Spleen (tissue), 11 donors: ENCODE data around the gene UGT1A4. TPM values are rescaled to one million over a fixed set of nuclear protein-coding genes. Genes with fewer than 3 reads are reported as not detected.
"Not testable (repeated sequence)": the region's sequence is repeated elsewhere in the genome, so short reads cannot be mapped to it uniquely, and the experiment has no call there.

ENCODE experiments used
- DNase-seq: peaks from one replicate; pipeline ENCODE4 v3.0.0-alpha.2; 2020
- H3K27ac ChIP-seq, 8 donors: fragments of 200-600 bp; sonication (generic) in 7 of 8; 1 replicate in 4 of 8; 2 replicates in 4 of 8; pipeline versions ENCODE4 v1.5.0 to v1.8.0; 2016 to 2021; ENCODE audit warnings: inconsistent platforms in 4 of 8, mild to moderate bottlenecking in 4 of 8, moderate library complexity in 1 of 8
- H3K27me3 ChIP-seq, 7 donors: fragments of 200-600 bp; sonication (generic) in 6 of 7; replicated peaks in 1 of 7; 1 replicate in 4 of 7; 2 replicates in 3 of 7; pipeline versions ENCODE4 v1.5.0 to v1.8.0; 2016 to 2021; ENCODE audit warnings: inconsistent platforms in 3 of 7, mild to moderate bottlenecking in 1 of 7
- H3K36me3 ChIP-seq, 6 donors: fragments of 200-600 bp; sonication (generic) in 5 of 6; 1 replicate in 4 of 6; 2 replicates in 2 of 6; pipeline versions ENCODE4 v1.5.0 to v1.8.0; 2016 to 2021; ENCODE audit warnings: inconsistent platforms in 2 of 6
- H3K4me1 ChIP-seq, 6 donors: fragments of 200-600 bp; sonication (generic) in 5 of 6; 1 replicate in 3 of 6; 2 replicates in 3 of 6; pipeline versions ENCODE4 v1.5.0 to v1.8.0; 2016 to 2021; ENCODE audit warnings: inconsistent platforms in 3 of 6
- H3K4me3 ChIP-seq, 8 donors: fragments of 200-600 bp; sonication (generic) in 7 of 8; 1 replicate in 4 of 8; 2 replicates in 4 of 8; pipeline versions ENCODE4 v1.5.0 to v1.8.0; 2016 to 2021; ENCODE audit warnings: inconsistent platforms in 4 of 8, mild to moderate bottlenecking in 4 of 8, moderate library complexity in 2 of 8
- H3K9me3 ChIP-seq, 8 donors: fragments of 200-600 bp; sonication (generic) in 7 of 8; 1 replicate in 4 of 8; 2 replicates in 4 of 8; pipeline versions ENCODE4 v1.5.0 to v1.8.0; 2016 to 2021; ENCODE audit warnings: inconsistent platforms in 4 of 8
- POLR2A ChIP-seq, 3 donors: fragments of 450-650 bp; IDR thresholded peaks; one replicate each; pipeline ENCODE4 v1.5.1; 2017; ENCODE audit warnings: antibody characterized with exemption in 3 of 3, mild to moderate bottlenecking in 1 of 3
- POLR2AphosphoS5 ChIP-seq, 3 donors: sonication (generic); formaldehyde crosslinking; IDR thresholded peaks; one replicate each; pipeline ENCODE4 v1.5.1; 2017; ENCODE audit warnings: antibody characterized with exemption in 3 of 3
- WGBS, 5 donors: extraction: QIAGEN DNeasy Blood & Tissue Kit in 3 of 5; methylation state at CpG; one replicate each; pipeline versions ENCODE4 v1.1.5 to v1.1.7; 2013 to 2018; 5-methylcytosine and 5-hydroxymethylcytosine counted together
- intact Hi-C: fragments of 100-400 bp; cut with DNase I; formaldehyde crosslinking; loops from one replicate; pipeline ENCODE4 v1.15.0; 2023; ENCODE audit warnings: low total_unique reads
- polyA plus RNA-seq, 3 donors: library from polyadenylated mRNA; stranded (reverse); fragments of 200-250 nt; gene quantifications; one replicate each; pipeline ENCODE4 v1.2.1, GENCODE V29; 2013
- total RNA-seq, 7 donors: library from RNA; depleted of rRNA in 3 of 7; stranded (reverse); fragments of >200 nt in 3 of 7; fragmentation: NEBNext Ultra II Directional in 4 of 7; extraction: Animal tissue kit (Norgen Biotek cat#: 25700) in 4 of 7; gene quantifications; one replicate each; pipeline versions ENCODE4 v1.1.0 to v1.2.1, GENCODE V29; 2016 to 2021
- TF ChIP-seq, protein P1 (sequence below), 11 experiments: fragments of 200-600 bp in 7 of 11; fragments of 450-650 bp in 4 of 11; sonication (generic) in 4 of 11; IDR thresholded peaks in 8 of 11; conservative IDR thresholded peaks in 3 of 11; 1 replicate in 7 of 11; 2 replicates in 4 of 11; pipeline versions ENCODE4 v1.4.0 to v1.8.0; 2016 to 2021; ENCODE audit warnings: antibody characterized with exemption in 11 of 11, inconsistent platforms in 4 of 11, mild to moderate bottlenecking in 1 of 11
- donor health status: healthy with polysubstance abuse.
- donor health status: DM: no; HTN: no; CAD: no; lungs with moderate emphysema.
- donor health status: DM: no; HTN: no; CAD: no.
- donor health status: Bipolar disorder and iron deficiency.
- donor health status: healthy.
- donor health status: DM: no; HTN: no; CAD: no.
- donor health status: DM: yes; HTN: yes; CAD: no.

Gene UGT1A4
- total and polyA plus RNA-seq, 10 donors = not detected

DNA sequence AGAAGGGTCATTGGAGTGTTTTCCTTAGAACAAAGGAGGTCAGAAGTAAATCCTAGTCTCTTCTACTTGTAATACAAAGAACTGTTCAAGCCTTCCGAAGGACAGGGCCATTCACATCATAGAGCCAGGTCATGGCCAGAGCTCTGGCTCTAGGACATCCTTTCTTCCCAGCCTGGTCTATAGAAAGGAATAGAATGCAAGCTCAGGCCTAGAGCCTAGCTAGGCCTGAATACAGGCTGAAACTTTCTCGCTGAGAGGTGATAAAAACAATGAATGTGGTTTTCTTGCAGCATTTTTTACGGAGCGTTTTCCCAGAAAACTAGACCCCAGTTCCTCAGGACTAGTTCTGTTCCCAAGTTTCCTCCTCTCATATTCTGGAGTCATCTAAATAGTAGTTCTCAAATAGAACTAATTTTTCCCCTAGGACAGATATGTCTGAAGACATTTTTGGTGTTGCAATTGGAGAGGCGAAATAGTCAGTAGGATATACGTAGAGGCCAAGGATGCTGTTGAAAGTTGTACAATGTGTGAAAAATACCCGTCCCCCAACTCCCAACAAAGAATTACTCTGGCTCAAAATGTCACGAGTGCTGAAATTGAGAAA lies 19.0 kb upstream of the UGT1A4 start:
- H3K9me3 ChIP-seq = peaks cover 0 to 12% (median 2%) of the 10 kb centered on the region in 8 donors
- no peak for DNase-seq
- H3K4me3 ChIP-seq = no peak overlapping the region
- H3K27me3 ChIP-seq = no peaks in the 10 kb centered on the region
- H3K27ac ChIP-seq = no peak overlapping the region
- no peaks in the 10 kb centered on the region for H3K36me3 ChIP-seq
- intact Hi-C loops = no loop called here
- no peaks in the 10 kb centered on the region for H3K4me1 ChIP-seq
- 85 to 95% (median 89%) methylated on average over 8 of the region's 8 CpGs for WGBS, 5 donors
- TF ChIP-seq POLR2A (IDR thresholded peaks at IDR 0.05) (no peak), POLR2AphosphoS5 (IDR thresholded peaks at IDR 0.05) (no peak)
- TF ChIP-seq, protein P1, sequence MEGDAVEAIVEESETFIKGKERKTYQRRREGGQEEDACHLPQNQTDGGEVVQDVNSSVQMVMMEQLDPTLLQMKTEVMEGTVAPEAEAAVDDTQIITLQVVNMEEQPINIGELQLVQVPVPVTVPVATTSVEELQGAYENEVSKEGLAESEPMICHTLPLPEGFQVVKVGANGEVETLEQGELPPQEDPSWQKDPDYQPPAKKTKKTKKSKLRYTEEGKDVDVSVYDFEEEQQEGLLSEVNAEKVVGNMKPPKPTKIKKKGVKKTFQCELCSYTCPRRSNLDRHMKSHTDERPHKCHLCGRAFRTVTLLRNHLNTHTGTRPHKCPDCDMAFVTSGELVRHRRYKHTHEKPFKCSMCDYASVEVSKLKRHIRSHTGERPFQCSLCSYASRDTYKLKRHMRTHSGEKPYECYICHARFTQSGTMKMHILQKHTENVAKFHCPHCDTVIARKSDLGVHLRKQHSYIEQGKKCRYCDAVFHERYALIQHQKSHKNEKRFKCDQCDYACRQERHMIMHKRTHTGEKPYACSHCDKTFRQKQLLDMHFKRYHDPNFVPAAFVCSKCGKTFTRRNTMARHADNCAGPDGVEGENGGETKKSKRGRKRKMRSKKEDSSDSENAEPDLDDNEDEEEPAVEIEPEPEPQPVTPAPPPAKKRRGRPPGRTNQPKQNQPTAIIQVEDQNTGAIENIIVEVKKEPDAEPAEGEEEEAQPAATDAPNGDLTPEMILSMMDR (IDR thresholded peaks at IDR 0.05 in 8 of 11, conservative IDR thresholded peaks at IDR 0.05 in 3 of 11) = no peak

DNA sequence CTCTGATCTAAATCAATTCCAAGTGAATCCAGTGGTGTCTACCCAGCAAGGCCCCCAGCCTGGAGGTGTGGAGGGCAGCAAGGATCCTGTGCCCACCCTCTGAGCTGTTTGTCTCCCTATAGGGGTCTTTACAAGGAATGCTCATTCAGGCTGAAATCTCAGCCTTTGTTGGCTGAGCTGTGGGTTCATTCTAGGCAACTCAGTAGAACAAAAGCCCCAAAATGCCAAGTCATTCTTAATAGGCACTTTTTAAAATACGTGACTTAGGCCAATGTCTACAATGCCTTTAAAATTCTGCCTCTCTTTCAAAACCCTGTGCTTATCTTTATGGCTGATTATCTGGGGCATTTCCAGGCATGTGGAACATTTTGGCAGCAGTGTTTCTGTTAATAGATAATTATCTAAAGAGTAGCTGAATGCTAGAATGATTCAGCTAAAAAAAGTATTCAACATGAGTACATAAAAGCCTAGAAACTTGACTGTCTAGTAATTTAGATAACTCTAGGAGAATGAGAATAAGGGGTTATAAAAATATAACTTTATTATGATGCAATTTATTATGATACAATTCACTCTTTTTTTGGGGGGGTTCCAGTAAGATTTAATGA lies 18.4 kb upstream of the UGT1A4 start:
- DNase-seq = no peak
- TF ChIP-seq, protein P1 (IDR thresholded peaks at IDR 0.05 in 8 of 11, conservative IDR thresholded peaks at IDR 0.05 in 3 of 11) = no peak
- H3K27me3 ChIP-seq = no peaks in the 10 kb centered on the region
- peaks cover 0 to 14% (median 2%) of the 10 kb centered on the region in 8 donors for H3K9me3 ChIP-seq
- intact Hi-C loops = no loop called here
- H3K4me3 ChIP-seq = no peak overlapping the region
- no peaks in the 10 kb centered on the region for H3K36me3 ChIP-seq
- H3K27ac ChIP-seq = no peak overlapping the region
- H3K4me1 ChIP-seq = no peaks in the 10 kb centered on the region
- WGBS, 5 donors = 27 to 62% (median 38%) methylated on average over 1 of the region's 1 CpG

DNA sequence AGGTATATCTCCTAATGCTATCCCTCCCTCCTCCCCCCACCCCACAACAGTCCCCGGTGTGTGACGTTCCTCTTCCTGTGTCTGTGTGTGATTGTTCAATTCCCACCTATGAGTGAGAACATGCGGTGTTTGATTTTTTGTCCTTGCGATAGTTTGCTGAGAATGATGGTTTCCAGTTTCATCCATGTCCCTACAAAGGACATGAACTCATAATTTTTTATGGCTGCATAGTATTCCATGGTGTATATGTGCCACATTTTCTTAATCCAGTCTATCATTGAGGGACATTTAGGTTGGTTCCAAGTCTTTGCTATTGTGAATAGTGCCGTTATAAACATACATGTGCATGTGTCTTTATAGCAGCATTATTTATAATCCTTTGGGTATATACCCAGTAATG lies 17.7 kb upstream of the UGT1A4 start:
- WGBS, 5 donors = 78 to 96% (median 91%) methylated on average over 5 of the region's 5 CpGs
- peaks cover 0 to 14% (median 2%) of the 10 kb centered on the region in 8 donors for H3K9me3 ChIP-seq
- H3K27me3 ChIP-seq, H3K27ac ChIP-seq, H3K4me3 ChIP-seq, DNase-seq, H3K4me1 ChIP-seq, intact Hi-C loops, H3K36me3 ChIP-seq: not testable (repeated sequence)

DNA sequence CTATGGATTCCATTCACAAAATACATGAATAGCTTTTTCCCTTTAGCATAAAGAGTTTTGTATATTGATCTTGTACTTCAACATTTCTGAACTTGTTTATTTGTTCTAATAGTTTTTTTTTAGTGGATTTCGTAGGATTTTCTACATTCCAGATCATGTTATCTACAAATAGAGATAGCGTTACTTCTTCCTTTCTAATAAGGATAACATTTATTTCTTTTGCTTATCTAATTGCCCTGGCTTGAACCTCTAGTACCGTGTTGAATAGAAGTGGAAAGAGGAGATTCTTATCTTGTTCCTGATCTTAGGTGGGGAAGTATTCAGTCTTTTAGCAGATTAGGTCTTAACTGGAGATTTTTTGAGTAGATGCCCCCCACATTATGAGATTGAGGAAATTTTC lies 16.3 kb upstream of the UGT1A4 start:
- Histone ChIP-seq H3K4me3 (no peak overlapping the region), H3K27me3 (peaks cover 0 to 4% (median 0%) of the 10 kb centered on the region in 7 donors), H3K27ac (no peak overlapping the region), H3K9me3 (peaks cover 0 to 14% (median 2%) of the 10 kb centered on the region in 8 donors), H3K4me1 (no peaks in the 10 kb centered on the region), H3K36me3 (no peaks in the 10 kb centered on the region)
- WGBS, 5 donors = 55 to 67% (median 64%) methylated on average over 3 of the region's 3 CpGs
- TF ChIP-seq, protein P1 (IDR thresholded peaks at IDR 0.05 in 8 of 11, conservative IDR thresholded peaks at IDR 0.05 in 3 of 11) = no peak
- intact Hi-C loops = no loop called here
- DNase-seq = no peak
